NCI-H2196 (cell line): ENCODE results near the gene RIC1.
A peak's percentile ranks its signal among the peaks of the same experiment; 100 is the strongest.
"Not testable (repeated sequence)": the region's sequence is repeated elsewhere in the genome, so short reads cannot be mapped to it uniquely, and the experiment has no call there.

Experiments used
- DNase-seq: peaks from one replicate; lab custom pipeline; 2025; ENCODE audit not compliant: unreplicated experiment; lab: John Stamatoyannopoulos, UW

RIC1 gene

GRCh38 chr9:5624655-5625054 lies 4.3 kb upstream of the RIC1 start:
- no peak for DNase-seq

- DNase-seq, result peak; percentile 84
Observed at GRCh38 chr9:5626727-5627634, 1.9 kb upstream of the RIC1 start.

- not testable (repeated sequence) for DNase-seq
Observed at GRCh38 chr9:5627686-5628085, 1.2 kb upstream of the RIC1 start.

GRCh38 chr9:5628183-5628529 lies 751 bp upstream of the RIC1 start:
- no peak for DNase-seq

- DNase-seq, result peak; percentile 57
Observed at GRCh38 chr9:5629312-5630080, 589 bp downstream of the RIC1 start.

- peak; percentile 42 for DNase-seq
Observed at GRCh38 chr9:5630081-5630507, 1.2 kb downstream of the RIC1 start.

GRCh38 chr9:5631026-5631425 lies 2.1 kb downstream of the RIC1 start:
- DNase-seq, result no peak

GRCh38 chr9:5632540-5632939 lies 3.6 kb downstream of the RIC1 start:
- DNase-seq, result no peak

GRCh38 chr9:5633243-5633642 lies 4.3 kb downstream of the RIC1 start:
- DNase-seq, result no peak

- DNase-seq, result no peak
Observed at GRCh38 chr9:5635390-5635789, 6.5 kb downstream of the RIC1 start.

GRCh38 chr9:5639816-5640215 lies 10.9 kb downstream of the RIC1 start:
- no peak for DNase-seq

GRCh38 chr9:5642170-5642569 lies 13.3 kb downstream of the RIC1 start:
- no peak for DNase-seq

GRCh38 chr9:5643005-5643624 lies 14.2 kb downstream of the RIC1 start:
- DNase-seq, result no peak

GRCh38 chr9:5644501-5644900 lies 15.6 kb downstream of the RIC1 start:
- DNase-seq, result no peak

- no peak for DNase-seq
Observed at GRCh38 chr9:5646116-5646515, 17.2 kb downstream of the RIC1 start.

GRCh38 chr9:5650356-5651105 lies 21.6 kb downstream of the RIC1 start:
- DNase-seq, result no peak

GRCh38 chr9:5651246-5651645 lies 22.3 kb downstream of the RIC1 start:
- no peak for DNase-seq

- DNase-seq, result no peak
Observed at GRCh38 chr9:5652821-5653220, 23.9 kb downstream of the RIC1 start.

GRCh38 chr9:5662804-5663203 lies 33.9 kb downstream of the RIC1 start:
- DNase-seq, result not testable (repeated sequence)

- no peak for DNase-seq
Observed at GRCh38 chr9:5665059-5665458, 36.2 kb downstream of the RIC1 start.

GRCh38 chr9:5667391-5667790 lies 38.5 kb downstream of the RIC1 start:
- DNase-seq, result no peak
